Osteocyte (in vitro differentiated cells): ENCODE results near the gene VSNL1. TPM values are rescaled to one million over a fixed set of nuclear protein-coding genes. Genes with fewer than 3 reads are reported as not detected.

Source experiments
- DNase-seq: peaks from one replicate; pipeline ENCODE4 v3.0.0; 2021; ENCODE audit warnings: mixed read lengths; ENCODE audit not compliant: unreplicated experiment; ENCODE audit errors: extremely low spot score
- H3K27ac Mint-ChIP-seq: one replicate; pipeline ENCODE4 v1.8.0; 2021; ENCODE audit warnings: mild to moderate bottlenecking, mixed read lengths; ENCODE audit not compliant: unreplicated experiment
- H3K27me3 Mint-ChIP-seq: one replicate; pipeline ENCODE4 v1.8.0; 2021; ENCODE audit warnings: mixed read lengths; ENCODE audit not compliant: unreplicated experiment
- H3K36me3 Mint-ChIP-seq: one replicate; pipeline ENCODE4 v1.8.0; 2021; ENCODE audit warnings: mixed read lengths; ENCODE audit not compliant: unreplicated experiment
- H3K4me1 Mint-ChIP-seq: one replicate; pipeline ENCODE4 v1.8.0; 2021; ENCODE audit warnings: mixed read lengths; ENCODE audit not compliant: unreplicated experiment
- H3K4me3 Mint-ChIP-seq: one replicate; pipeline ENCODE4 v1.8.0; 2021; ENCODE audit warnings: mild to moderate bottlenecking, moderate library complexity, mixed read lengths; ENCODE audit not compliant: unreplicated experiment
- H3K9me3 Mint-ChIP-seq: one replicate; pipeline ENCODE4 v1.8.0; 2021; ENCODE audit warnings: mixed read lengths; ENCODE audit not compliant: unreplicated experiment
- CTCF ChIP-seq: fragments of 200-600 bp; sonication (generic); IDR thresholded peaks from 2 replicates; pipeline ENCODE4 v1.5.0; 2021; ENCODE audit warnings: antibody characterized with exemption, mild to moderate bottlenecking, moderate library complexity
- total RNA-seq: library from RNA; stranded (reverse); gene quantifications from 2 replicates; pipeline ENCODE4 v1.2.1, GENCODE V29; 2021

VSNL1 gene
- total RNA-seq, 1 donor from 2014 or later, result not detected

GRCh38 chr2:17646838-17647701, 106.6 kb downstream of the VSNL1 start:
- Mint-ChIP-seq H3K27me3 (no peaks in the 10 kb centered on the region), H3K4me3 (no peak overlapping the region), H3K4me1 (peaks cover 25% of the 10 kb centered on the region), H3K9me3 (no peaks in the 10 kb centered on the region), H3K36me3 (peaks cover 2% of the 10 kb centered on the region), H3K27ac (no peak overlapping the region)
- peak; percentile 57 for DNase-seq
- TF ChIP-seq CTCF, result no peak

- H3K4me3 Mint-ChIP-seq, result no peak overlapping the region
- no peak for TF ChIP-seq CTCF
- H3K4me1 Mint-ChIP-seq, result peaks cover 16% of the 10 kb centered on the region
- DNase-seq, result no peak
- H3K27ac Mint-ChIP-seq, result no peak overlapping the region
- H3K36me3 Mint-ChIP-seq, result peaks cover 2% of the 10 kb centered on the region
- no peaks in the 10 kb centered on the region for H3K9me3 Mint-ChIP-seq
- H3K27me3 Mint-ChIP-seq, result no peaks in the 10 kb centered on the region
Observed at GRCh38 chr2:17648581-17648980, 108.1 kb downstream of the VSNL1 start.

GRCh38 chr2:17649026-17649425, 108.5 kb downstream of the VSNL1 start:
- DNase-seq, result peak; percentile 75
- peaks cover 15% of the 10 kb centered on the region for H3K4me1 Mint-ChIP-seq
- no peak for TF ChIP-seq CTCF
- H3K4me3 Mint-ChIP-seq, result no peak overlapping the region
- H3K27ac Mint-ChIP-seq, result no peak overlapping the region
- H3K27me3 Mint-ChIP-seq, result no peaks in the 10 kb centered on the region
- H3K9me3 Mint-ChIP-seq, result no peaks in the 10 kb centered on the region
- H3K36me3 Mint-ChIP-seq, result peaks cover 2% of the 10 kb centered on the region

- Mint-ChIP-seq H3K36me3 (peaks cover 7% of the 10 kb centered on the region), H3K4me3 (no peak overlapping the region), H3K9me3 (no peaks in the 10 kb centered on the region), H3K27ac (no peak overlapping the region), H3K4me1 (no peaks in the 10 kb centered on the region), H3K27me3 (no peaks in the 10 kb centered on the region)
- no peak for TF ChIP-seq CTCF
- no peak for DNase-seq
Observed at GRCh38 chr2:17652681-17653394, 112.3 kb downstream of the VSNL1 start.

GRCh38 chr2:17657759-17658158, 117.3 kb downstream of the VSNL1 start:
- no peaks in the 10 kb centered on the region for H3K27me3 Mint-ChIP-seq
- no peak overlapping the region for H3K4me3 Mint-ChIP-seq
- no peak overlapping the region for H3K27ac Mint-ChIP-seq
- no peaks in the 10 kb centered on the region for H3K9me3 Mint-ChIP-seq
- DNase-seq, result no peak
- no peak for TF ChIP-seq CTCF
- H3K4me1 Mint-ChIP-seq, result no peaks in the 10 kb centered on the region
- H3K36me3 Mint-ChIP-seq, result peaks cover 15% of the 10 kb centered on the region
